Hepatocyte (in vitro differentiated cells): Measurements from ENCODE around the gene TEAD1.

Experiments used
- EZH2 ChIP-seq: fragments of 200-600 bp; sonication (generic); IDR thresholded peaks from 2 replicates; pipeline ENCODE4 v1.6.1; 2016; ENCODE audit warnings: antibody characterized with exemption, mild to moderate bottlenecking, borderline replicate concordance
- TF ChIP-seq, protein P1 (sequence below): fragments of 200-600 bp; sonication (generic); IDR thresholded peaks from 2 replicates; pipeline ENCODE4 v1.5.1; 2016; ENCODE audit warnings: antibody characterized with exemption, mild to moderate bottlenecking; ENCODE audit not compliant: poor library complexity

DNA sequence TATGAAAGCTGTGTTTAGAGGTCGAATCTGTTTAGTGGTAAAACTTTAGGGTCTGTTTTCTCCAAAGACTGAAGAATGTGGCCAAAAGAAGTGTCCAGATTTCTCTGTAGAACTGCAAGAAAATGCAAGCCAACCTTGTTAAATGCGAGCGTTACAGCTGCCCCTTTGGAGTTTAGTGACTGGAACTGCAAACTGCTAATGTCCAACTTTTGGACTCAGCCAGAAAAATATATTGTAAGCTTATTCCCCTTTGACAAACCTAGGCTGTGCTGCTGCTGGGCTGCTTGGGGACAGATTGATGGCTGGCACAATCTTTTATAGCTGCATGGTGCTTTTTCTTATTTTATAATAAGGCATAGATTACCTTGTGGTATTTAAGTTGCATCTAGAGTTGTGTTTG, 3.9 kb downstream of the TEAD1 start:
- TF ChIP-seq, protein P1, sequence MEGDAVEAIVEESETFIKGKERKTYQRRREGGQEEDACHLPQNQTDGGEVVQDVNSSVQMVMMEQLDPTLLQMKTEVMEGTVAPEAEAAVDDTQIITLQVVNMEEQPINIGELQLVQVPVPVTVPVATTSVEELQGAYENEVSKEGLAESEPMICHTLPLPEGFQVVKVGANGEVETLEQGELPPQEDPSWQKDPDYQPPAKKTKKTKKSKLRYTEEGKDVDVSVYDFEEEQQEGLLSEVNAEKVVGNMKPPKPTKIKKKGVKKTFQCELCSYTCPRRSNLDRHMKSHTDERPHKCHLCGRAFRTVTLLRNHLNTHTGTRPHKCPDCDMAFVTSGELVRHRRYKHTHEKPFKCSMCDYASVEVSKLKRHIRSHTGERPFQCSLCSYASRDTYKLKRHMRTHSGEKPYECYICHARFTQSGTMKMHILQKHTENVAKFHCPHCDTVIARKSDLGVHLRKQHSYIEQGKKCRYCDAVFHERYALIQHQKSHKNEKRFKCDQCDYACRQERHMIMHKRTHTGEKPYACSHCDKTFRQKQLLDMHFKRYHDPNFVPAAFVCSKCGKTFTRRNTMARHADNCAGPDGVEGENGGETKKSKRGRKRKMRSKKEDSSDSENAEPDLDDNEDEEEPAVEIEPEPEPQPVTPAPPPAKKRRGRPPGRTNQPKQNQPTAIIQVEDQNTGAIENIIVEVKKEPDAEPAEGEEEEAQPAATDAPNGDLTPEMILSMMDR, result no peak
- no peak for TF ChIP-seq EZH2
